WI38 (cell line): ENCODE results near the gene SENP3.

Experiments used
- H3K4me3 ChIP-seq: 2 replicates; pipeline ENCODE4 v1.5.1; 2011; ENCODE audit warnings: low read depth, mild to moderate bottlenecking, control low read depth, low read length
- TF ChIP-seq, protein P1 (sequence below): IDR thresholded peaks from 2 replicates; pipeline ENCODE4 v1.5.1; 2012; ENCODE audit warnings: low read depth, mild to moderate bottlenecking, control low read depth, low read length

The SENP3 gene

DNA sequence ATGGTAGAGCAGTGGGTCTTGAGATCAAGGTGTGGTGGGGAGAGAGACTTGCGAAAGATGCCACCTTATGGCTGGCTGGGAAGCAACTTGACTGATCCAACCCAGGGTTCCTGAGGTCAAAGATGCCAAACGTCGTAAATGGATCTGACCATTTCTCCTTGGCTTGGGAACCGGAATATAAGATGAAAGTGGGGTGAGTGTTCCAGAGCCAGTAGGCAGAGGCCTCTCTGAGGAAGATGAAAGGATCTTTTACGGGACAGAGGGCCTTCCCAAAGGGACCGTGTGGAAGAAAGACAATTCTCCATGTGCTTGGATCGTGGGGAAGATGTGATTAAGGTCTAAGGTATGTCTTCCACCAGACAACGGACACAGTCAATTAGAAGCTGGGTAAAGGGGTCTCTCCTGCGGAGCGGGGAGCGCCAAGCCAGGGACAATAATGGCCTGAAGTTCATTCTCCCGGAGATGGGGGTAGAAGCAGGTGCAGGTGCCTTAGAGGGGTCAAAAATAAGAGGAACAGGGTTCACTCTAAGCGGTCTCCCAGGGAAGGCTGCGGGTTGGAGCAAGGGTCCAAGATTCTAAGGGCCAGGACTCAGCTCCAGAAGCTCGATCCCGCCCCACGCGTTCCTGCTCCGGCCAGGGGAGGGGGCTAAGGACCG is 52.2 kb downstream of the SENP3 start:
- TF ChIP-seq, protein P1, sequence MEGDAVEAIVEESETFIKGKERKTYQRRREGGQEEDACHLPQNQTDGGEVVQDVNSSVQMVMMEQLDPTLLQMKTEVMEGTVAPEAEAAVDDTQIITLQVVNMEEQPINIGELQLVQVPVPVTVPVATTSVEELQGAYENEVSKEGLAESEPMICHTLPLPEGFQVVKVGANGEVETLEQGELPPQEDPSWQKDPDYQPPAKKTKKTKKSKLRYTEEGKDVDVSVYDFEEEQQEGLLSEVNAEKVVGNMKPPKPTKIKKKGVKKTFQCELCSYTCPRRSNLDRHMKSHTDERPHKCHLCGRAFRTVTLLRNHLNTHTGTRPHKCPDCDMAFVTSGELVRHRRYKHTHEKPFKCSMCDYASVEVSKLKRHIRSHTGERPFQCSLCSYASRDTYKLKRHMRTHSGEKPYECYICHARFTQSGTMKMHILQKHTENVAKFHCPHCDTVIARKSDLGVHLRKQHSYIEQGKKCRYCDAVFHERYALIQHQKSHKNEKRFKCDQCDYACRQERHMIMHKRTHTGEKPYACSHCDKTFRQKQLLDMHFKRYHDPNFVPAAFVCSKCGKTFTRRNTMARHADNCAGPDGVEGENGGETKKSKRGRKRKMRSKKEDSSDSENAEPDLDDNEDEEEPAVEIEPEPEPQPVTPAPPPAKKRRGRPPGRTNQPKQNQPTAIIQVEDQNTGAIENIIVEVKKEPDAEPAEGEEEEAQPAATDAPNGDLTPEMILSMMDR = no peak

DNA sequence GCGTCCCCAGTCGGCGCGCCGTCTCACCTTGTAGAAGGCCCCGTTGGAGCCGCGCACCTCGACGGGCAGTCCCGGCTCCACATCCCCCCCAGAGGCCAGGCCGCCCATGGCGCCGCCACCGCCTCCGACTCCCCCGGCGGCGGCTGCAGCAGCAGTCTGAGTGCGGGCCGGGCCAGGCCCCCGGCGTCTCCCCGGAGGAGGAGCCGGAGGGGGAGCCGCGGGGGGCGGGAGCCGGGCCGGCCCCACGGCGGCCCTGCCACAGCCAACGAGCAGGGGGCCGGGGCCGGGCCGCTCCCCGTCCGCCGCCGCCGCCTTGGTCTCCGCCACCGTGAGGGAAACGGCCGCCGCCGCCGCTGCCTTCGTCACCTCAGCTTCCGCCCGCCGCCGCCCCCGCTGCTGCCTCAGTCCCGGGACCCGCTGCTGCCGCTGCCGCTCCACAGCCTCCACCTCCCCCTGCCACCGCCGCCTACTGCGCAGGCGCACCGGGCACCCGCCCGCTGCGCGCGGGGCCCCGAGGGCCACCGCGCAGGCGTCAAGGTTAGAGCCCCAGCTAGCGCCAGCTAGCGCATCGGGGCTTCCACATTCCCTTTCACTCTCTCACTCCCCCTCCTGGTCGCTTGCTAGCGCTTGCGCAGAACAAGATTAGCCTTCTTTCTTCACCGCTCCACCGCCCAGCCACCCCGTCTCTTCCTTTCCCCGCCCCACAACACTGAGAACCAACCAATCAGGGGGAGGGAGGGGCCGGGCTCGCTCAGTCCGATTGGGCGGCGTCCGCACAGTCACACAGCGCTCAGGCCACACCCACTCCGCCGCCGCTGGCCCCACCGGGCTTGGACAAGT is 52.9 kb downstream of the SENP3 start, which contains the start of gene FXR2:
Gene FXR2, minus strand, starts transcription at position 473 of the 840 bp plus-strand sequence. Its CDS starts 365 bp downstream, at position 108.
- H3K4me3 ChIP-seq = peak within 1 kb of the TSS; percentile 89
- TF ChIP-seq, protein P1 = peak; percentile 60

More for the DNA sequence above, 52.2 kb downstream of the SENP3 start:
- peak overlapping the region; percentile 89 for H3K4me3 ChIP-seq

DNA sequence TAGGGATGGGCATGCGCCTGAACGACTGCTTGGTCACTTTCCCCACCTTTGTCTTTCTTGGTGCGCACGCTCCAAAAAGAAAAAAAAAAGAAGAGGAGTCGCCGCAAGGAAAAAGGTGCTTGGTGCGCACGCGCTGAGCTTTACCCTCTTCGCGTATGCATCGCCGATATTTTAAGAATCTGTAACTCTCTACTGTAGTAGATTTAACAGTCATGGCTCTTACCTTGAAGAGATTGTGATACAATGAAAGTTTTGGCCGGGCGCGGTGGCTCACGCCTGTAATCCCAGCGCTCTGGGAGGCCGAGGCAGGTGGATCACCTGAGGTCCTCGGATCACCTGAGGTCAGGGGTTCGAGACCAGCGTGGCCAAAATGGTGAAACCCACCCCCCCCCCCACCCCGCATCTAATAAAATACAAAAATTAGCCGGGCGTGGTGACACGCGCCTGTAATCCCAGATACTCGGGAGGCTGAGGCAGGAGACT is 53.6 kb downstream of the SENP3 start:
- TF ChIP-seq, protein P1 = no peak
- peak overlapping the region; percentile 53 for H3K4me3 ChIP-seq

DNA sequence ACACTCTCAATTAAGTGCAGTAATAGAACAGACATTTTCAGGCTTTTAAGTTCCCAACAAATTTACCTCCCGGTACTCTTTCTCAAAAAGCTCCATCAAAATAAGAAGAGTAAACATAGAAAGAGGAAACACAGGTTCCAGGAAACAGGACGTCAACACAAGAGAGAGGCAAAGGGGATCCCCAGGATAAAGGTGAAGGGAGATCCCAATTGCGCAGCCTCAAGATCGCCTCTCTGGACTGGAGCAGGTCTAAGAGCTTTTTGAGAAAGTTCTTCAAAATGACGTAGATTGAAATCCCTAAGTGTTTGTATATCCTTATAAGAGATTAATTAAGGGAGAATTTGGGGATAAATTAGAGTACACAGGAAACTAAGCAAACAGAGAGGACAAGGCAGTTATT is 56.9 kb downstream of the SENP3 start:
- TF ChIP-seq, protein P1 = no peak
- H3K4me3 ChIP-seq = no peak overlapping the region

DNA sequence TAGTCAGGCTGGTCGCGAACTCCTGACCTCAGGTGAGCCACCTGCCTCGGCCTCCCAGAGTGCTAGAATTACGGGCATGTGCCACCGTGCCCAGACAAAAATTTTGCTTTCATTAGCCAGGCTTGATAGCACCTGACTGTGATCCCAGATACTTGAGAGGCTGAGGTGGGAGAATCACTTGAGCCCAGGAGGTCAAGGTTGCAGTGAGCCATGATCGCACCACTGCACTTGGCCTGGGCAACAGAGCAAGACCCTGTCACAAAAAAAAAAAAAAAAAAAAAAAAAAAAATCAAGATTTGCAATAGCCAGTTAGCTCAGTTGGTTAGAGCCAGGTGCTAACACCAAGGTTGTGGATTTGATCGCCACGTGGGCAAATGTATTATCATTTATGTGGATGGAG is 59.1 kb downstream of the SENP3 start:
- TF ChIP-seq, protein P1 = no peak
- H3K4me3 ChIP-seq = no peak overlapping the region
